ENCODE results near the gene PNMA8B. TPM values are rescaled to one million over a fixed set of nuclear protein-coding genes. Genes with fewer than 3 reads are reported as not detected.
A peak's percentile ranks its signal among the peaks of the same experiment; 100 is the strongest.

Gene PNMA8B, protein sequence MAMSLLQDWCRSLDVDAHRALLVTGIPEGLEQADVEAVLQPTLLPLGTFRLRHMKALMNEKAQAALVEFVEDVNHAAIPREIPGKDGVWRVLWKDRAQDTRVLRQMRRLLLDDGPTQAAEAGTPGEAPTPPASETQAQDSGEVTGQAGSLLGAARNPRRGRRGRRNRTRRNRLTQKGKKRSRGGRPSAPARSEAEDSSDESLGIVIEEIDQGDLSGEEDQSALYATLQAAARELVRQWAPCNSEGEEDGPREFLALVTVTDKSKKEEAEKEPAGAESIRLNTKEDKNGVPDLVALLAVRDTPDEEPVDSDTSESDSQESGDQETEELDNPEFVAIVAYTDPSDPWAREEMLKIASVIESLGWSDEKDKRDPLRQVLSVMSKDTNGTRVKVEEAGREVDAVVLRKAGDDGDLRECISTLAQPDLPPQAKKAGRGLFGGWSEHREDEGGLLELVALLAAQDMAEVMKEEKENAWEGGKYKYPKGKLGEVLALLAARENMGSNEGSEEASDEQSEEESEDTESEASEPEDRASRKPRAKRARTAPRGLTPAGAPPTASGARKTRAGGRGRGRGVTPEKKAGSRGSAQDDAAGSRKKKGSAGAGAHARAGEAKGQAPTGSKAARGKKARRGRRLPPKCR
- total RNA-seq, result 3.7 TPM

DNA sequence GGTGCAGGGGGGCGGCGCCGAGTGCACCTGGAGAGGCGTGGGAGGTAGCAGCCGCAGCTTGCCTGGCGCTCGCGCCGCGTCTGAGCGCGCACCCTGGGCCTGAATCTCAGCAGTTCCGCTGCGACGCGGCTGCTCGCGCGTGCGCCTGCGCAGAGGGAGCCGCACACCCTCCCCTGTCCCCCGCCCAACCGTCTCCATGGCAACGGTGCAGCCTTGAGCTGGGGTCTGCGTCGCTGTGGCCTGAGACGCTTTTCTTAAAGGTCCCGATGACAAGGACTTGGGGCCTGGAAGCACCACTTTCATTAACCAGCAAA, at the start of gene PNMA8B:
TSS of gene PNMA8B (minus strand) at position 82 of the 314 bp plus-strand sequence. CDS start 402 bp downstream, outside the sequence.
- peak within 1 kb of the TSS in 1 of 3 donors; percentile 29 for H3K4me3 ChIP-seq (ENCODE audit: low read length in 3 of 3)
- no peaks in the 10 kb centered on the region for H3K36me3 ChIP-seq (ENCODE audit: control insufficient read depth in 3 of 3, insufficient read depth in 3 of 3, low read length in 3 of 3)
- no peaks in the 10 kb centered on the region for H3K9me3 ChIP-seq (ENCODE audit: control insufficient read depth in 3 of 3, low read length in 3 of 3)
- H3K27me3 ChIP-seq (ENCODE audit: control insufficient read depth in 3 of 3, insufficient read depth in 3 of 3, low read length in 3 of 3), result peaks cover 24 to 41% (median 37%) of the 10 kb centered on the region in 3 donors
- H3K27ac ChIP-seq (ENCODE audit: low read depth, low read length), result no peak within 1 kb of the TSS
- H3K9ac ChIP-seq (ENCODE audit: low read depth in 1 of 3, low read length in 3 of 3), result peak within 1 kb of the TSS in 1 of 3 donors; percentile 72
- H3K4me1 ChIP-seq (ENCODE audit: control insufficient read depth in 3 of 3, insufficient read depth in 3 of 3, low read length in 3 of 3), result peaks cover 4 to 5% (median 5%) of the 10 kb centered on the region in 3 donors

- no peak overlapping the region for H3K9ac ChIP-seq (ENCODE audit: low read depth in 1 of 3, low read length in 3 of 3)
- H3K4me3 ChIP-seq (ENCODE audit: low read length in 3 of 3), result no peak overlapping the region
- H3K9me3 ChIP-seq (ENCODE audit: control insufficient read depth in 3 of 3, low read length in 3 of 3), result no peaks in the 10 kb centered on the region
- H3K27ac ChIP-seq (ENCODE audit: low read depth, low read length), result no peak overlapping the region
- no peaks in the 10 kb centered on the region for H3K4me1 ChIP-seq (ENCODE audit: control insufficient read depth in 3 of 3, insufficient read depth in 3 of 3, low read length in 3 of 3)
- no peaks in the 10 kb centered on the region for H3K27me3 ChIP-seq (ENCODE audit: control insufficient read depth in 3 of 3, insufficient read depth in 3 of 3, low read length in 3 of 3)
- no peaks in the 10 kb centered on the region for H3K36me3 ChIP-seq (ENCODE audit: control insufficient read depth in 3 of 3, insufficient read depth in 3 of 3, low read length in 3 of 3)
Observed at GRCh38 chr19:46544651-46545050, 49.0 kb upstream of the PNMA8B start.

DNA sequence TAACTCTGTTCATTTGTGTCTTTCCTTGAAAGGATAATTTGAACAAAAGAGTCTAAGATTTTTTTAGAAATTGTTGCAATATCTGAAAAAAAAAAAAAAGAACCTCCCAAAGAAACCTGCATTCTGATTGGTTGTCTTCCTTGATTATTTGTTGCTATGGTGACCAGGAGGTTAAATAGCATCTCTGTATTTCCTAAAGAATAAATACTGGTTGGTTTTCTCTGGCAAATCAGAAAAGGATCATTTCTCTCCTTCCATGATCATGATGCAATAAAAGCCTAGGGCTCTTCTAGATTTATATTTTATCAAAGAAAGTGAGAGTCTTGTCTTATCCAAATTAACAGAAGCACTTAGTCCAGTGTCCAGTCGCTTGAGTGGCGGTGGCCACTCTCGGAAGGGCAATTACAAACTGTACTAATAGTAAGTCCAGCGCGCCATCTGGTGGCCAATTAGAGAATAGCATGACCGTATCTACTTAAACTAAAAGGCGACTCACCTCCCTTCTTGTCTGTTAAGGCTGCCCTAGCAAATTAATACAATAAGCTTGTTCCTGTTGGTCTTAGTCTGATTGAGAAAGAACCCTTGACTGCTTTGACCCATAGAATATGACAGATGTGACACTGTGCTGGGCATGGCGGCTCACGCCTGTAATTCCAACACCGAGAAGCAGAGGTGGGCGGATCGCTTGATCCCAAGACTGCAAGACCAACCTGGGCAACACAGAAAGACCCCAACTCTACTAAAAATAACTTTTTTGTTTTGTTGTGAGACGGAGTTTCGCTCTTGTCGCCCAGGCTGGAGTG, 47.0 kb upstream of the PNMA8B start:
- Histone ChIP-seq H3K4me3 (ENCODE audit: low read length in 3 of 3) (no peak overlapping the region), H3K9me3 (ENCODE audit: control insufficient read depth in 3 of 3, low read length in 3 of 3) (no peaks in the 10 kb centered on the region), H3K4me1 (ENCODE audit: control insufficient read depth in 3 of 3, insufficient read depth in 3 of 3, low read length in 3 of 3) (no peaks in the 10 kb centered on the region), H3K9ac (ENCODE audit: low read depth in 1 of 3, low read length in 3 of 3) (no peak overlapping the region), H3K36me3 (ENCODE audit: control insufficient read depth in 3 of 3, insufficient read depth in 3 of 3, low read length in 3 of 3) (no peaks in the 10 kb centered on the region), H3K27me3 (ENCODE audit: control insufficient read depth in 3 of 3, insufficient read depth in 3 of 3, low read length in 3 of 3) (no peaks in the 10 kb centered on the region), H3K27ac (ENCODE audit: low read depth, low read length) (no peak overlapping the region)

GRCh38 chr19:46537136-46538097, 41.8 kb upstream of the PNMA8B start:
- H3K9ac ChIP-seq (ENCODE audit: low read depth in 1 of 3, low read length in 3 of 3), result no peak overlapping the region
- no peaks in the 10 kb centered on the region for H3K9me3 ChIP-seq (ENCODE audit: control insufficient read depth in 3 of 3, low read length in 3 of 3)
- H3K27me3 ChIP-seq (ENCODE audit: control insufficient read depth in 3 of 3, insufficient read depth in 3 of 3, low read length in 3 of 3), result peaks cover 3 to 10% (median 6%) of the 10 kb centered on the region in 3 donors
- no peak overlapping the region for H3K27ac ChIP-seq (ENCODE audit: low read depth, low read length)
- H3K4me1 ChIP-seq (ENCODE audit: control insufficient read depth in 3 of 3, insufficient read depth in 3 of 3, low read length in 3 of 3), result no peaks in the 10 kb centered on the region
- H3K36me3 ChIP-seq (ENCODE audit: control insufficient read depth in 3 of 3, insufficient read depth in 3 of 3, low read length in 3 of 3), result no peaks in the 10 kb centered on the region
- H3K4me3 ChIP-seq (ENCODE audit: low read length in 3 of 3), result no peak overlapping the region

DNA sequence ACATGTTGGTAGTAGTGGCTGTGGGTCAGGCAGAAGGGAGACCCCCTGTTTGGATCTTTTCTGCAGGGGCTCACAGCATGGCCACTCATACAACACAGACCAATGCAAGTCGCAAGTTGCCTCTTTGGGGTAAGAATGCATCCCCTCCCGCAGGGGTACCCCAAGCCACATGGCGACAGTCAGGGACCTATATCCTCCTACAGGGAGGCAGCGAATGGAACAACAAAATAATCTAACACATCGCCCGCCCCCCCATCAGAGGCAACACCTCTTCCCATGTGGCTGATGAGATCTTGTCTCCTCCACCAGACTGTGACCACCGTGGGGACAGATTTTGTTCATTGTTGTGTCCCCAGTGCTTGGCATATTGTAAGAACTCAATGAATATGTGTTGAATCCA, 40.7 kb upstream of the PNMA8B start:
- Histone ChIP-seq H3K9ac (ENCODE audit: low read depth in 1 of 3, low read length in 3 of 3) (no peak overlapping the region), H3K4me1 (ENCODE audit: control insufficient read depth in 3 of 3, insufficient read depth in 3 of 3, low read length in 3 of 3) (no peaks in the 10 kb centered on the region), H3K4me3 (ENCODE audit: low read length in 3 of 3) (no peak overlapping the region), H3K36me3 (ENCODE audit: control insufficient read depth in 3 of 3, insufficient read depth in 3 of 3, low read length in 3 of 3) (no peaks in the 10 kb centered on the region), H3K27me3 (ENCODE audit: control insufficient read depth in 3 of 3, insufficient read depth in 3 of 3, low read length in 3 of 3) (peaks cover 7 to 16% (median 13%) of the 10 kb centered on the region in 3 donors), H3K9me3 (ENCODE audit: control insufficient read depth in 3 of 3, low read length in 3 of 3) (no peaks in the 10 kb centered on the region), H3K27ac (ENCODE audit: low read depth, low read length) (no peak overlapping the region)

GRCh38 chr19:46533621-46534081, 38.0 kb upstream of the PNMA8B start:
- Histone ChIP-seq H3K36me3 (ENCODE audit: control insufficient read depth in 3 of 3, insufficient read depth in 3 of 3, low read length in 3 of 3) (no peaks in the 10 kb centered on the region), H3K4me1 (ENCODE audit: control insufficient read depth in 3 of 3, insufficient read depth in 3 of 3, low read length in 3 of 3) (peaks cover 0 to 12% (median 4%) of the 10 kb centered on the region in 3 donors), H3K9me3 (ENCODE audit: control insufficient read depth in 3 of 3, low read length in 3 of 3) (no peaks in the 10 kb centered on the region), H3K4me3 (ENCODE audit: low read length in 3 of 3) (no peak overlapping the region), H3K9ac (ENCODE audit: low read depth in 1 of 3, low read length in 3 of 3) (no peak overlapping the region), H3K27me3 (ENCODE audit: control insufficient read depth in 3 of 3, insufficient read depth in 3 of 3, low read length in 3 of 3) (peaks cover 23 to 40% (median 32%) of the 10 kb centered on the region in 3 donors), H3K27ac (ENCODE audit: low read depth, low read length) (no peak overlapping the region)

- Histone ChIP-seq H3K27me3 (ENCODE audit: control insufficient read depth in 3 of 3, insufficient read depth in 3 of 3, low read length in 3 of 3) (peaks cover 23 to 43% (median 33%) of the 10 kb centered on the region in 3 donors), H3K4me1 (ENCODE audit: control insufficient read depth in 3 of 3, insufficient read depth in 3 of 3, low read length in 3 of 3) (peaks cover 0 to 12% (median 4%) of the 10 kb centered on the region in 3 donors), H3K9ac (ENCODE audit: low read depth in 1 of 3, low read length in 3 of 3) (no peak overlapping the region), H3K36me3 (ENCODE audit: control insufficient read depth in 3 of 3, insufficient read depth in 3 of 3, low read length in 3 of 3) (no peaks in the 10 kb centered on the region), H3K27ac (ENCODE audit: low read depth, low read length) (no peak overlapping the region), H3K4me3 (ENCODE audit: low read length in 3 of 3) (no peak overlapping the region), H3K9me3 (ENCODE audit: control insufficient read depth in 3 of 3, low read length in 3 of 3) (no peaks in the 10 kb centered on the region)
Observed at GRCh38 chr19:46533078-46533620, 37.5 kb upstream of the PNMA8B start.

DNA sequence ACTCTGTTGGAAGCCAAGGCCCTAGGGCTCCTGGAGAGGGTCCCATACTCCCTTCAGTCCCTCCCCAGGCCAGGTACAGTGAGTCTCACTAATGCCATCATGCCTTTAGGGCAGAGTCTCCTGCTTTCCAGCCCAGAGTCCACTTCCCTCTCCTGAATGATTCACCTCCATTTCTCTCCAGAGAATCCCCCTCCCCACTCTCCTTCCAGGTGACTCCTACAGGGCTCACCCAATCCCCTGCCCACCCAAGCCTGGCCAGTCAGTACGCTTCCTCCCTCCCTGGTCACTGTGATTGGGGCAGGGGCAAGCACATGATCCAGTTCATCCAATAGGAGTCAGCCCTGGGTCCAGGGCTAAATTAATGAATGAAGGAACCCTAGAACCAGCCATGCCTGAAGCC, 35.0 kb upstream of the PNMA8B start:
- H3K27ac ChIP-seq (ENCODE audit: low read depth, low read length), result no peak overlapping the region
- peaks cover 0 to 12% (median 4%) of the 10 kb centered on the region in 3 donors for H3K4me1 ChIP-seq (ENCODE audit: control insufficient read depth in 3 of 3, insufficient read depth in 3 of 3, low read length in 3 of 3)
- no peaks in the 10 kb centered on the region for H3K36me3 ChIP-seq (ENCODE audit: control insufficient read depth in 3 of 3, insufficient read depth in 3 of 3, low read length in 3 of 3)

More for the DNA sequence above, 35.0 kb upstream of the PNMA8B start:
- H3K9me3 ChIP-seq (ENCODE audit: control insufficient read depth in 3 of 3, low read length in 3 of 3), result no peaks in the 10 kb centered on the region
- H3K4me3 ChIP-seq (ENCODE audit: low read length in 3 of 3), result no peak overlapping the region
- no peak overlapping the region for H3K9ac ChIP-seq (ENCODE audit: low read depth in 1 of 3, low read length in 3 of 3)
- H3K27me3 ChIP-seq (ENCODE audit: control insufficient read depth in 3 of 3, insufficient read depth in 3 of 3, low read length in 3 of 3), result peaks cover 23 to 43% (median 33%) of the 10 kb centered on the region in 3 donors
